T-helper 2 cell treated with Interferon-gamma antibody and Interleukin-4, amounts not matched to agents 5 μg/mL and 100 μg/mL, for 36 hours (primary cell): ENCODE results near the gene C16orf46.
"Not testable (repeated sequence)": the region's sequence is repeated elsewhere in the genome, so short reads cannot be mapped to it uniquely, and the experiment has no call there.

Experiments used
- DNase-seq: peaks from one replicate; pipeline ENCODE4 v3.0.0; 2021; ENCODE audit warnings: low spot score
- H3K27ac Mint-ChIP-seq: one replicate; pipeline ENCODE4 v1.8.0; 2021; ENCODE audit warnings: mild to moderate bottlenecking, mixed read lengths
- H3K27me3 Mint-ChIP-seq: one replicate; pipeline ENCODE4 v1.8.0; 2021; ENCODE audit warnings: low read depth, mixed read lengths
- H3K36me3 Mint-ChIP-seq: one replicate; pipeline ENCODE4 v1.8.0; 2021; ENCODE audit warnings: low read depth, mixed read lengths
- H3K4me1 Mint-ChIP-seq: one replicate; pipeline ENCODE4 v1.8.0; 2021; ENCODE audit warnings: low read depth, mixed read lengths
- H3K4me3 Mint-ChIP-seq: one replicate; pipeline ENCODE4 v1.8.0; 2022; ENCODE audit warnings: mild to moderate bottlenecking, moderate library complexity, mixed read lengths
- H3K9me3 Mint-ChIP-seq: one replicate; pipeline ENCODE4 v1.8.0; 2021; ENCODE audit warnings: mixed read lengths

The C16orf46 gene

GRCh38 chr16:81077076-81077940, at the start of gene C16orf46:
TSS of gene C16orf46 (minus strand) at chr16:81077238. CDS start at chr16:81063955, 13,283 bp downstream.
- Mint-ChIP-seq H3K27me3 (peaks cover 10% of the 10 kb centered on the region), H3K4me1 (peaks cover 2% of the 10 kb centered on the region), H3K27ac (no peak within 1 kb of the TSS), H3K9me3 (no peaks in the 10 kb centered on the region), H3K4me3 (peak within 1 kb of the TSS; percentile 21), H3K36me3 (no peaks in the 10 kb centered on the region)
- DNase-seq: peak; percentile 98

GRCh38 chr16:81123092-81123852, 46.2 kb upstream of the C16orf46 start:
- Mint-ChIP-seq H3K9me3 (no peaks in the 10 kb centered on the region), H3K27ac (no peak overlapping the region)

GRCh38 chr16:81121474-81121990, 44.5 kb upstream of the C16orf46 start:
- H3K4me1 Mint-ChIP-seq: no peaks in the 10 kb centered on the region
- DNase-seq: no peak
- no peak overlapping the region for H3K27ac Mint-ChIP-seq
- H3K9me3 Mint-ChIP-seq: no peaks in the 10 kb centered on the region
- H3K4me3 Mint-ChIP-seq: no peak overlapping the region
- H3K27me3 Mint-ChIP-seq: no peaks in the 10 kb centered on the region
- H3K36me3 Mint-ChIP-seq: no peaks in the 10 kb centered on the region

More at GRCh38 chr16:81123092-81123852, 46.2 kb upstream of the C16orf46 start:
- no peak for DNase-seq
- Mint-ChIP-seq H3K27me3 (no peaks in the 10 kb centered on the region), H3K4me3 (no peak overlapping the region), H3K4me1 (no peaks in the 10 kb centered on the region), H3K36me3 (no peaks in the 10 kb centered on the region)

GRCh38 chr16:81117436-81117835, 40.4 kb upstream of the C16orf46 start:
- Mint-ChIP-seq H3K9me3 (no peaks in the 10 kb centered on the region), H3K4me3 (no peak overlapping the region), H3K27ac (no peak overlapping the region), H3K4me1 (no peaks in the 10 kb centered on the region), H3K36me3 (no peaks in the 10 kb centered on the region), H3K27me3 (no peaks in the 10 kb centered on the region)
- DNase-seq: no peak

GRCh38 chr16:81116285-81116684, 39.2 kb upstream of the C16orf46 start:
- Mint-ChIP-seq H3K27ac (no peak overlapping the region), H3K36me3 (no peaks in the 10 kb centered on the region), H3K9me3 (no peaks in the 10 kb centered on the region), H3K27me3 (no peaks in the 10 kb centered on the region), H3K4me1 (no peaks in the 10 kb centered on the region), H3K4me3 (no peak overlapping the region)
- no peak for DNase-seq

- Mint-ChIP-seq H3K9me3 (no peaks in the 10 kb centered on the region), H3K4me3 (no peak overlapping the region), H3K36me3 (no peaks in the 10 kb centered on the region), H3K27ac (no peak overlapping the region), H3K27me3 (no peaks in the 10 kb centered on the region), H3K4me1 (no peaks in the 10 kb centered on the region)
- no peak for DNase-seq
Measured at GRCh38 chr16:81112453-81112852, 35.4 kb upstream of the C16orf46 start.

GRCh38 chr16:81109274-81109673, 32.2 kb upstream of the C16orf46 start:
- not testable (repeated sequence) for H3K27me3 Mint-ChIP-seq, H3K27ac Mint-ChIP-seq, H3K36me3 Mint-ChIP-seq, DNase-seq, H3K4me3 Mint-ChIP-seq, H3K9me3 Mint-ChIP-seq, H3K4me1 Mint-ChIP-seq

GRCh38 chr16:81107511-81107910, 30.5 kb upstream of the C16orf46 start:
- no peaks in the 10 kb centered on the region for H3K4me1 Mint-ChIP-seq
- DNase-seq: no peak
- H3K9me3 Mint-ChIP-seq: no peaks in the 10 kb centered on the region
- no peak overlapping the region for H3K27ac Mint-ChIP-seq
- no peak overlapping the region for H3K4me3 Mint-ChIP-seq
- H3K36me3 Mint-ChIP-seq: no peaks in the 10 kb centered on the region
- H3K27me3 Mint-ChIP-seq: peaks cover 2% of the 10 kb centered on the region

GRCh38 chr16:81106826-81107503, 29.9 kb upstream of the C16orf46 start:
- no peaks in the 10 kb centered on the region for H3K36me3 Mint-ChIP-seq
- H3K4me1 Mint-ChIP-seq: no peaks in the 10 kb centered on the region
- no peak for DNase-seq
- no peak overlapping the region for H3K27ac Mint-ChIP-seq
- no peak overlapping the region for H3K4me3 Mint-ChIP-seq
- H3K9me3 Mint-ChIP-seq: no peaks in the 10 kb centered on the region
- peaks cover 2% of the 10 kb centered on the region for H3K27me3 Mint-ChIP-seq

GRCh38 chr16:81105946-81106345, 28.9 kb upstream of the C16orf46 start:
- no peak for DNase-seq

GRCh38 chr16:81101702-81102101, 24.7 kb upstream of the C16orf46 start:
- H3K27ac Mint-ChIP-seq: no peak overlapping the region
- H3K4me1 Mint-ChIP-seq: peaks cover 1% of the 10 kb centered on the region
- H3K4me3 Mint-ChIP-seq: no peak overlapping the region
- no peaks in the 10 kb centered on the region for H3K36me3 Mint-ChIP-seq
- no peak for DNase-seq
- H3K9me3 Mint-ChIP-seq: peaks cover under 1% of the 10 kb centered on the region
- H3K27me3 Mint-ChIP-seq: peaks cover 2% of the 10 kb centered on the region

More at GRCh38 chr16:81105946-81106345, 28.9 kb upstream of the C16orf46 start:
- Mint-ChIP-seq H3K4me3 (no peak overlapping the region), H3K4me1 (no peaks in the 10 kb centered on the region), H3K9me3 (no peaks in the 10 kb centered on the region), H3K27me3 (peaks cover 2% of the 10 kb centered on the region), H3K27ac (no peak overlapping the region), H3K36me3 (no peaks in the 10 kb centered on the region)

- H3K27me3 Mint-ChIP-seq: peaks cover 2% of the 10 kb centered on the region
- H3K4me1 Mint-ChIP-seq: peaks cover 4% of the 10 kb centered on the region
- no peak overlapping the region for H3K27ac Mint-ChIP-seq
- H3K9me3 Mint-ChIP-seq: peaks cover 4% of the 10 kb centered on the region
- no peak overlapping the region for H3K4me3 Mint-ChIP-seq
- H3K36me3 Mint-ChIP-seq: peaks cover 2% of the 10 kb centered on the region
- DNase-seq: no peak
Measured at GRCh38 chr16:81099958-81100357, 22.9 kb upstream of the C16orf46 start.

GRCh38 chr16:81097230-81097629, 20.2 kb upstream of the C16orf46 start:
- H3K9me3 Mint-ChIP-seq: peaks cover 4% of the 10 kb centered on the region
- H3K27ac Mint-ChIP-seq: no peak overlapping the region
- no peaks in the 10 kb centered on the region for H3K27me3 Mint-ChIP-seq
- peaks cover 4% of the 10 kb centered on the region for H3K4me1 Mint-ChIP-seq
- no peak for DNase-seq
- peaks cover 2% of the 10 kb centered on the region for H3K36me3 Mint-ChIP-seq
- H3K4me3 Mint-ChIP-seq: no peak overlapping the region
